ENCODE results near the gene DOK5. TPM values are rescaled to one million over a fixed set of nuclear protein-coding genes. Genes with fewer than 3 reads are reported as not detected.
A peak's percentile ranks its signal among the peaks of the same experiment; 100 is the strongest.

Gene DOK5
- total and polyA plus RNA-seq, 9 donors, result 0.24 to 38.3 (median 2.4) TPM; not detected in 1

- 94 to 96% (median 95%) methylated on average over 6 of the region's 6 CpGs for WGBS, 3 donors
- no peak for DNase-seq
- no peak for TF ChIP-seq CTCF (IDR thresholded peaks at IDR 0.05)
- TF ChIP-seq POLR2A (IDR thresholded peaks at IDR 0.05), result no peak
- no peak for TF ChIP-seq EP300 (IDR thresholded peaks at IDR 0.05)
- no peak overlapping the region for H3K27ac ChIP-seq
- no peak overlapping the region for H3K4me3 ChIP-seq
- intact Hi-C loops (cut with DNase I), result no loop called here
- H3K4me1 ChIP-seq (ENCODE audit: insufficient read depth), result peaks cover 1% of the 10 kb centered on the region
- no peaks in the 10 kb centered on the region for H3K36me3 ChIP-seq
- no peaks in the 10 kb centered on the region for H3K27me3 ChIP-seq
- no peaks in the 10 kb centered on the region for H3K9me3 ChIP-seq
Measured at GRCh38 chr20:54506643-54507042, 31.2 kb downstream of the DOK5 start.

GRCh38 chr20:54510541-54511129, 35.2 kb downstream of the DOK5 start:
- Histone ChIP-seq H3K4me1 (ENCODE audit: insufficient read depth) (peaks cover 1% of the 10 kb centered on the region), H3K27me3 (no peaks in the 10 kb centered on the region), H3K36me3 (no peaks in the 10 kb centered on the region), H3K9me3 (no peaks in the 10 kb centered on the region), H3K4me3 (no peak overlapping the region), H3K27ac (no peak overlapping the region)
- intact Hi-C loops (cut with DNase I), result no loop called here
- DNase-seq, result peak in 1 of 5 donors; percentile 26
- no peak for TF ChIP-seq EP300 (IDR thresholded peaks at IDR 0.05)
- no peak for TF ChIP-seq POLR2A (IDR thresholded peaks at IDR 0.05)
- no peak for TF ChIP-seq CTCF (IDR thresholded peaks at IDR 0.05)
- WGBS, 3 donors, result 35 to 56% (median 46%) methylated on average over 7 of the region's 7 CpGs

- DNase-seq, result no peak
- H3K27me3 ChIP-seq, result no peaks in the 10 kb centered on the region
- intact Hi-C loops (cut with DNase I), result no loop called here
- no peaks in the 10 kb centered on the region for H3K36me3 ChIP-seq
- WGBS, 3 donors, result 88 to 93% (median 92%) methylated on average over 4 of the region's 4 CpGs
- peaks cover 1% of the 10 kb centered on the region for H3K4me1 ChIP-seq (ENCODE audit: insufficient read depth)
- no peak overlapping the region for H3K4me3 ChIP-seq
- no peak overlapping the region for H3K27ac ChIP-seq
- TF ChIP-seq CTCF (IDR thresholded peaks at IDR 0.05) (no peak), EP300 (IDR thresholded peaks at IDR 0.05) (no peak), POLR2A (IDR thresholded peaks at IDR 0.05) (no peak)
- no peaks in the 10 kb centered on the region for H3K9me3 ChIP-seq
Measured at GRCh38 chr20:54512694-54513093, 37.3 kb downstream of the DOK5 start.

GRCh38 chr20:54514028-54514607, 38.7 kb downstream of the DOK5 start:
- Histone ChIP-seq H3K4me1 (ENCODE audit: insufficient read depth) (peaks cover 1% of the 10 kb centered on the region), H3K27ac (no peak overlapping the region), H3K36me3 (no peaks in the 10 kb centered on the region), H3K27me3 (no peaks in the 10 kb centered on the region), H3K4me3 (no peak overlapping the region), H3K9me3 (no peaks in the 10 kb centered on the region)
- no peak for DNase-seq
- TF ChIP-seq EP300 (IDR thresholded peaks at IDR 0.05), result no peak
- no peak for TF ChIP-seq CTCF (IDR thresholded peaks at IDR 0.05)
- TF ChIP-seq POLR2A (IDR thresholded peaks at IDR 0.05), result no peak
- 54 to 67% (median 54%) methylated on average over 3 of the region's 3 CpGs for WGBS, 3 donors
- intact Hi-C loops (cut with DNase I), result no loop called here

All from ovary (tissue), 9 donors.